HG02885 (cell line): ENCODE data around the gene MAD1L1.
"Not testable (repeated sequence)": the region's sequence is repeated elsewhere in the genome, so short reads cannot be mapped to it uniquely, and the experiment has no call there.

ENCODE experiments used
- ATAC-seq: cut with Tn5 transposase; IDR thresholded peaks from one replicate; pipeline ENCODE4 v1.9.1; 2021; ENCODE audit warnings: mild to moderate bottlenecking; ENCODE audit not compliant: unreplicated experiment, poor library complexity

Gene MAD1L1

DNA sequence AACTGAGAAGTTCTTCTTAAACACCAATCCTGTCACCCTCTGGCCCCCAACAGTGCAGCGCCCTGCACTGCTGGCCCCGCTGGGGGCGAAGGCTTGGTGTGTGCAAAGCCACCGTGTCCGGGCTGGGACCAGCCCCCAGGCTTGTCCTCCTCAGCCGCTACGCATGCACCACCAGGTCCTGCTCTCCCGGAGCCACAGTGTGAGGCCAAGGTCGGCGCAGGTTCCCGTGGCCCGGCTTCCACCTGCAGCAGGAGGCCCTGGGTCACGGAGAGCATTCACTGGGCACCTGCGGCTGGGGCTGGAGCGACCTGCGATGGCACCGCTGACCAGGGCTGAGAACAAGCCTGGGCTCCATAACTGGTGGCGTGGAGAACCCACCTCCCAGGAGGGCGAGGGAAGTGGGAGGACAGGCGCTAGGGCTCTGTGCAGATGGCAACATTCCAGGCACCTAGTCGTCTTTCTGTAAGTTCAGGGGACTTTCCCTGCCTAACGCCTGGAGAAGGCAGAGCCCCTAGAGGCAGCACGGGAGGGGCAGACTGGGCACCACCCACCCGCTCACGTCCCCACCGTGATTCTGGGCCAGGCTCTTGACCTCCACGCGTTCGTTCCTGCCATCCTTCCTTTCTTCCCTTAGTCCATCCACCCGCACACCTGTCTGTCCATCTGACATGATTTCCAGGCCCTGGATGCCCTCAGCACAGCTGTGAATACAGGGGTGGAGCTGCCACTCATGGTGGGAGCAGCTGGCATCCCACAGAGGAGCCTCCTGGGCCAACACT is 291.1 kb downstream of the MAD1L1 start:
- ATAC-seq = no peak

DNA sequence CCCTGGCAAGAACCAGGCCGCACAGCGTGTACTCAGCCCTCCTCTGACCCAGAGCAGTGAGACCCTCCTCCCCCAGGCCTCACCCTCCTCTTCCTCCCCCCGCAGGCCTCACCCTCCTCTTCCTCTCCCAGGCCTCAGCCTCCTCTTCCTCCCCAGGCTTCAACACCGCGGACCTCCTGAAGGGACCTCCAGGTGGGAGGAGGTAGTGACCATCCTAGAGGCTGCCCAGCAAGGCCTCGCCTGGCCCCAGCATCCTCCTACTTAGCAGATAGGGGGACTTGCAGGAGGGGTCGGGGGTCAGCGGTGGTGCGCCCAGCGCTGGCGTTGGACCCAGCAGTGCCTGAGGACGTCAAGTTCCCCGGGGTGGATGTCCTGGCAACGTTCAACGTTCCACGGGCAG is 291.9 kb downstream of the MAD1L1 start:
- ATAC-seq = peak; percentile 20

DNA sequence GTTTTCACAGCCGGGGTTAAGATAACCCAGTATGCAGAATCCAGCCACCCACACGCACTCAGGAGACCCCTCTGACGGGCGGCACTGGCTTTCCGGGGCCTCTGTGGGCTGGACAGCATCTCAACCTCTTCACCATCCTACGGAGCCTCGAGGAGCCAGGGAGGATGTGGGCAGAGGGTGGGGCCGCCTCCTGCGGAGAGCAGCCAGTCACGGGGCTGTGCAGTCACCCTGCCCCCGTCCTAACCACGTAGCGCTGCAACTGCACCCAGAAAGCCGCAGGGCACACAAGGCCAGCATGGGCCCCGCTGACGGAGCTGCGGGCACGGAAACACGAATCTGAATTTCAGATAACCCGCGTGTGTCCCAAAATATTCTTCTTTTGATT is 292.4 kb downstream of the MAD1L1 start:
- peak; percentile 94 for ATAC-seq

DNA sequence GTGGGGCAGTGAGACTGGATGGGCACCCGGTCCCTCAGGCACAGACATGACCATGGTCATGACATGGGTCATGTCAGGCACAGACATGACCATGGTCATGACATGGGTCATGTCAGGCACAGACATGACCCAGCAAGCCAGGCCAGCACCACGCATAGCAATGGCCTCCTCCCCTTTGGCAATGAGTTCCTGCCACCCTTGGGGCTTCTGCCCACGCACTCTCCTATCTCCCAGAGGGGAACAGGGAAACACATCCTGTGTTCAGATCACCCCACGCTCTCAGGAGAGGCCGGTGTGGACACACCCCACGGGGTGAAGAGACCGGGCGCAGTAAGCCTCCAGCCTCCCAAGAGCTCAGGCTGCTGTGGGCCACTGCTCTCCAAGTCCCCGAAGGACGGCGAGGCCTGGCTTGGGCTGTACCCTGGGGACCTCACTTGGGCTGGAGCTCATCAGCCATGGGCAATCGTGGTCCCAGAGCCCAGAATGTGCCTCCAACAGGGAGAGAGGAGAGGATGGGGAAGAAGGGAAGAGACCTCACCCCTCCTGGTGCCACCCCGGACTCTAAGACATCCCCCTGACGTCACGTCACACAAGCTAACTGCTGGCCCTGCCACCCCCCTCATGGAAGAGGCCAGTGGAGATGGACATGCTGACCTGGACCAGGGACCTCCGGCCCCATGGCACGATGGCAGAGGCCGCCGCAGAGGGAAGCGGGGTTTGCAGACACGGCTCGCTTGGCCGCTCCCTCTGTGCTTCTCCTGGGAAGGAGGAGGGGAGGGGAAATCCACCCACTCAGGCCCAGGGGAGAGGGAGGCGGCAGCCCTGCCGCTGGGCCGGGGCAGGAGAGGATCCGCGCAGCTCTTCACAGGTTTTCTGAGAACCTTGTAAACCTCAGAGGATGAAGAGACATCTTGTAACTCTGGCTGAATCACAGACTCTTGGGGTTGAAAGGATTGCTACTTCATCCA is 293.0 kb downstream of the MAD1L1 start:
- peak; percentile 28 for ATAC-seq

DNA sequence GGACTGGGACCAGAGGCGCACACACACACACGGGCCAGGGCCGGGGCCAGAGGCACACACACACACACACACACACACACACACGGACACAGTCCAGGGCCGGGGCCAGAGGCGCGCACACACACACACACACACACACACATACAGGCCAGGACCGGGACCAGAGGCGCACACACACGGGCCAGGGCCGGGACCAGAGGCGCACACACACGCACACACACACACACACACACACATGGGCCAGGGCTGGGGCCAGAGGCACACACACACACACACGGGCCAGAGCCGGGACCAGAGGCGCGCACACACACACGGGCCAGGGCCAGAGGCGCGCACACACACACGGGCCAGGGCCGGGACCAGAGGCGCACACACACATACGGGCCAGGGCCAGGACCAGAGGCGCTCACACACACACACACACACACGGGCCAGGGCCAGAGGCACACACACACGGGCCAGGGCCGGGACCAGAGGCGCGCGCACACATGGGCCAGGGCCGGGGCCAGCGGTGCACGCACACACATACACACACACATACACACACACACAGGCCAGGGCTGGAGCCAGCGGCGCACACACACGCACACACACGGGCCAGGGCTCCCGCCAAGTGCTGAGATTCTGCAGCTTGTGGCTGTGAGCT is 293.8 kb downstream of the MAD1L1 start:
- ATAC-seq = no peak

DNA sequence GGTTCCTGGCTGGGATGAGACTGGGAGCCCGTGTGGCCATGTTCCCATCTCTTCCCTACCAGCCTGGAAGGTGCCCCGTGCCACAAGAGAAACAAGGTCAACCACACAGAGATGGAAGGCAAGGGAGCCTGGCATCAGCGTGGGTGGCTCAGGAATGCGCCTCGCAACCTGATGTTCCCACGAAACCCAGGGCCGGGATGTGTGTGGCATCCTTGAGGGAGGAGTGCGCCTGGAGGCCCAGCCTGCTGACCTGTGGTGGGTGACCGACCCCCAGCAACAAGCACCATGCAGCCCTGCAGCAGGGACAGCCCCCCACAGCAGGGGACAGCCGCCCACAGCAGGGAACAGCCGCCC is 295.5 kb downstream of the MAD1L1 start:
- ATAC-seq = no peak

DNA sequence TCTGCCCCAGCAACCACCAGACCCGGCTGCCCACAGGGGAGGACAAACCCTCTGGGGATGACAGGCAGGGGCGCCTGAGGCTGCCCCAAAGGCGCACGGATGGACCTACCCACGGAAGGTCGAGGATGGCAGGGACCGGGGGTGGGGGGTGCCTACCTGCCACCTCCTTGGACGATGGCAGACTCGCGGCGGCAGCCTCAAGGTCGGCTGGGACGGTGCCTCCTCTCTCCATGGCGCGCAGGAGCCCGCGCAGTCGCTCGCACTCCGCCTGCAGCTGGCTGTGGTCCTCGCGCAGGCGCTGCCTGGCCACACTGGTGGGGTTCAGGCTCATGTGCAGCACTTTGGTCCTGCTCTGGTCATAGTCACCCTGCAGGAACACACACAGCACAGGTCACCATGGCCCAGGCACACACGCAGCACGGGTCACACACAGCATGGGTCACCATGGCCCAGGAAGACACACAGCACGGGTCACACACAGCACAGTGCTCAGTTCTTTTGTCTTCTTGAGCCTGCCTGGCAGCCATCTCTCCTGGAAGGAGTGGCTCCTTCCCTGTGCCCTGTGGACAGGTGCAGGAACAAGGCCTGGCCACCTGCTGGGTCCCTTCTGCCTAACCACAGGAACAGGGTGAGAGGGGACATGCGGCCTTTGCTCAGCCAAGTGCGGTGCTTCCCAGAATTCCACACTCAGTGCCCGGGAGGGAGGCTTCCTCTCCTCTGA is 296.1 kb downstream of the MAD1L1 start:
- no peak for ATAC-seq

DNA sequence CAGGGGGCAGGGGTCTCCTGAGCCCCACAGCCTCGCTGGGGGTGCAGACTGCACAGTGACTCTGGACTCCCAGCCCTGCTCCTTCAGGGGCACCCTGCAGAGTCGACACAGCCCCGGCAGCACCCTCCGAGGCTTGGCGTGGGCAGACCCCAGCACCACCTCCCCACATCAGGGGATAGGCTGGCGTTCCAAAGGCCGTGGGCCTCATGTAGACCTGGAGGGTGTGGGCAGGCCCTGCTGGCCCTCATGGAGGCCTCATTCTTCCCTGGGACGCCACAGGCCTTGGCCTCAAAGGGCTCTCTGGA is 296.8 kb downstream of the MAD1L1 start:
- no peak for ATAC-seq

DNA sequence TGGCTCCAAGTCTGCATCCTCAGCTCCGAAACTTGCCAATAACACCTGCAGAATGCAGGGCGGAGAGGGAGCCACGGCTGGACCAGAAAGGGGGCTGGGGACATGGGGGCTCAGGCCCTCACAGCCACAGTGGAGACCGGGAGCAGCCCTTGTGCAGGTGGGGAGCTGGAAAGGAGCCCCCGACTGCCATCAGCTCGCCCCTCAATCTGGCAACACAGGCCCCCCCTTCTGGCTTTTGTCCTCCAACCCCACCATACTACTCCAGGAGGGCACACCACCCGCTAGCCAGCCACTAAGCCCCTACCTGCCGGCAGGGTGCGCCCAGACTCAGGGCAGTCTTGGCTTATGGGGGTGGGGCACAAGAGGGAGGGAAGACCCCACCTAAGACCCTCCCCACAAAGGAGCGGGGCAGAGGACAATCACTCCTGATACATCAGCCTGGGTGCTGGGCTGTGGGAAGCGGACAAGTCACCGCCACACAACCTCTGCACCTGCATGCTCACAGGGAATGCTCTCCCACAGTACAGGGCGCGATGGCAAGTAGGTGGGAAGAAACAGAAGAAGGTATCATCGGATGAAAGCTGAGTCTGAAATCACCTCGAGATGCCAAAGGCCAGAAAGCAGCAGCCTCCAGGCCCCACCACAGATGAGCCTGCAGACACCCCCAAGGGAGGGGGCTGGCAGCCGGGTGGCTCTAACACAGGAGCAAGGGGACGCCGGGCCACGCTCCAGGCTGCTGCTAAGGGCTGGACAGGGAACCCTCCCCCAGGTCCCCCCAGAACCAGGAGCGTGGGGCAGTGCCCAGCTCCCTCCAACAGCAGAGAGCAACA is 297.4 kb downstream of the MAD1L1 start:
- ATAC-seq = no peak

DNA sequence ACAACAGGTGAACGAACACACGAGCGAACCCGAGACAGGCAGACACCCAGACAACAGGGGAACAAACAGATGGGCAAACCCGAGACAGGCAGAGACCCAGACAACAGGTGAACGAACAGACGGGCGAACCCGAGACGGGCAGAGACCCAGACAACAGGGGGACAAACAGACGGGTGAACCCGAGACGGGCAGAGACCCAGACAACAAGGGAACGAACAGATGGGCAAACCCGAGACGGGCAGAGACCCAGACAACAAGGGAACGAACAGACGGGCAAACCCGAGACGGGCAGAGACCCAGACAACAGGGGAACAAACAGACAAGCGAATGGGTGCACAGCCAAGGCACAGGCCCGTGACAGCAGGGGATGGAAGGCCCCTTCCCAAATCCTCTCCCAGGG is 298.0 kb downstream of the MAD1L1 start:
- no peak for ATAC-seq

DNA sequence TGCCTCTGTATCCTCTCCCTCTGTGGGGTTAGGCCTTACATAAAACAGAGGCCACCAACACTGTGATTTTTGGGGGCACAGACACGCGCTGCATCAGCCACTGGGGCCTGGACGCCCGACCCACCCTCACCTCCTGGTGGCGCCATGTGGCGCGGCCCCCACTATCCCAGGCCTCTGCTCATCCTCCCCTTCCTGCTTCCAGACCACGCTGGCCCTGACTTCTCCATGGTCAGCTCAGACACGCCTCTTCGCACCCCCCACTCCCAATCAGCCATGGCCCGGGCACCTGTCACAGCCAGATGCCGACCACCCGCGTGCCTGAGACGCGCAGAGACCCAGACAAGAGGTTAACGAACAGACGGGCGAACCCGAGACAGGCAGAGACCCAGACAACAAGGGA is 298.7 kb downstream of the MAD1L1 start:
- no peak for ATAC-seq

DNA sequence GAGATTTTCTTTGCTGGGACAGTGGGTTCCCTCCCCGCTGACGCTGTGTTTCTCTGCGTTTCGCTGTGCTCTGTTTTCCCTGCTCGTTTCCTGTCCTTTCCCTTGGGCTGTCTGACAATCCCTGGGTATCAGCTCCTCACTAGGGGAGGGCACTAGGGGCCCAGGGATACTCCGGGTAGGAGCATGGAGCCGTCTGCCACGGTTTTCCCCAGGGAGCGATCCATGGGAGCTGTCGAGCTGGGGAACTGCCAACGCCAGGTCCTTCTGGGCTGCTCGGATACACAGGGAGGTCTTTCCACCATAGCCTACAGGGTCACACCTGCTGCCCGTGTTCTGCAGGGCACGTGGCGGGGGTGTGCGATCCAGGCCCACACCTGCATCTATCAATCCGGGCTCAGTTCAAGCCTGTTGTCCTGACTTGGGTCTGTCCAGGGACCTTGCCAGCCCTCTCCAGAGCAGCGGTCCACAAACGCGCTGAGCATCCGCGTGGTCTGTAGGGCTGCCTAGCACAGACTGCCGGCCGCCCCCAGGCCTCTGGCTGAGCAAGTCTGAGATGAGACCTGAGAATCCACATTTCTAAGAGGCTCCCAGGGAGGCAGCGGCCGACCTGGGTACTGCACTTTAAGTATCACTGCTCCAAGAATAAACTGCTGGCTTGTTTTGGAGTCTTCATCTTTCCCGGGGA is 299.5 kb downstream of the MAD1L1 start:
- no peak for ATAC-seq

DNA sequence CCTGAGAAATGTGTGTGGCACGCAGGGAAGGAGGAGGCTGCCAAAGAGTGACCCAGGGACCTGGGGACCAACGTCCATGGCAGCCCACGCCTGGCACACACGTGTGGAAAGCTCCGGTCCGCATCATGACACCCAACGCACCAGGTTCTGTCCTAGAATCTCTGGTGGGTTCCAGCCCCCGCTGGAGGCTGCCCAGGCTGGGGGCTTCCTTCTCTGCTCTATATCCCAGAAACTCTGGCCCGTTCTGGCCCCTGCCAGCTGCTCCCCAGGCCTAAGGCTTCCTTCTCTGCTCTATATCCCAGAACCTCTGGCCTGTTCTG is 300.8 kb downstream of the MAD1L1 start:
- ATAC-seq = no peak

DNA sequence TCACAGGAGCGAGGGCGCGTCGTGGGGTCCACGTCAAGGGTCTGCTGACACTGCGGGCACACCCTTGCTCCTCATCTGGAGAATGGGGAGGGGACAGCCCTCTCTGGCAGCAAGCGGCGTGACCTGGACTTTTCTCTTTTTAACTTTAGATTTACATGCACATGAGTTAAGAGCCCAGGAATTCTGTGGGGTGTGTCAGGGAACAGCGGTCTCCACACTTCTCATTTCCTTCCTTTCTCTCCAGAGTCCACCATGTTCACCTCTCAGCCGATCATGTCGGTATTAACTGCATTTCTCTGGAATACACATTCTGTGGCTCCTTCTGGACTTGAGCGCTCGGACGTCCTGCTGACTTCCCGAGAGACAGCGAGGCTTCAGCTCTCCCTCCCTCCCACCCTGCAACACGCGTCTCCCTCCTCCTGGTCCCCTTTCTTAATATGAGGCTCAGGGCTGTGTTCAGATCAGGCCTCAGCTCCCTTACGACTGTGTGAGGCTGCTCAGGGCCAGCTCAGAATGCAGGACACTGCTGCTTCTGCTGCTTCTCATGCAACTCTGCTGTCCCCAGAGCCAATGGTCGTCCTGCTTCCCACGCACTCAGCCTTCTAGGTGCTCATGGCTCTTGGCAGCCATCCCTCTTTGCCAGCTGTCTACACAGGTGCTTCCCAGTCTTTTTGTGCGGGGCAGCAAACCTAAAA is 301.3 kb downstream of the MAD1L1 start:
- no peak for ATAC-seq

DNA sequence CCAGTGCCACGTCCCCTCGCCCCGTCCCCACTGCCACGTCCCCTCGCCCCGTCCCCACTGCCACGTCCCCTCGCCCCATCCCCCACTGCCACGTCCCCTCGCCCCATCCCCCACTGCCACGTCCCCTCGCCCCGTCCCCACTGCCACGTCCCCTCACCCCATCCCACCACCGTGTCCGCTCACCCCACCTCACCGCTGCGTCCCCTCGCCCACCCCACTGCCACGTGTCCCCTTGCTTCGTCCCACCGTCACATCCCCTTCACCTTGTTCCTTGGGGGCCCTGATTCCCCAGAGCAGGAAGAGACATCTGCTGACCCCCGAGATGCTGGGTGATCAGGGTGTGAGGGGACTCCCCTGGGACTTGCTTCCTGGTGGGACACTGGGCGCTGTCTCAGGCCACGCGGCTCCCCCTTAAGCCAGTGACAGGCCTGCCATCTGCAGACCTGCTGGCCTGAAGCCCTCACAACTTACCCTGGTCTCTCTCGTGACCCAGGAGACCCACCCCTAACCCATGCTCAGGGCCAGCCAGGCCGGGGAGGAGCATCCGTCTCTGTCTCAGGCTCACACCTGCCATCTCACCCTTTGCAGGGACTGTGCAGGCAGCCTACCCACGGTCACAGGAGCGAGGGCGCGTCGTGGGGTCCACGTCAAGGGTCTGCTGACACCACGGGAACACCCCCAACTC is 302.2 kb downstream of the MAD1L1 start:
- ATAC-seq = no peak

DNA sequence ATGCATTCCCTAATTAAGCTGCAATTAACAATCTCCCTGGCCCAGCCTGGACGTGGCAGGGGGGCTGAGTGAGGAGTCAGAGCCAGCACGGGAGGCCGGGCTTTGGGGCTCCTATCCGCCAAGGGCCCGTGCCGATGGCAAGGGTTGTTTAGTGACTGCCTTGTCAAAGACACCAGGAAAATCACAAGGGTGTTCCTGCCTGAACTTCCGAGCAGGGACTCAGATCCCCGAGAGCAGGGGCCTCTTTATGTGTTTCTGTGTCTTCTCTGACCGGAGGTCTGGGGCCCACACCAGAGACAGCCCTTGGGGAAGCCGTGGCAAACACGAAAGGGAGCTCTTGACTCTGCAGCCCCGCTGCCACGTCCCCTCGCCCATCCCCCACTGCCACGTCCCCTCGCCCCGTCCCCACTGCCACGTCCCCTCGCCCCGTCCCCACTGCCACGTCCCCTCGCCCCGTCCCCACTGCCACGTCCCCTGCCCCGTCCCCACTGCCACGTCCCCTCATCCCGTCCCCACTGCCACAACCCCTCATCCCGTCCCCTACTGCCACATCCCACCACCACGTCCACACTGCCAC is 303.3 kb downstream of the MAD1L1 start:
- ATAC-seq = not testable (repeated sequence)

DNA sequence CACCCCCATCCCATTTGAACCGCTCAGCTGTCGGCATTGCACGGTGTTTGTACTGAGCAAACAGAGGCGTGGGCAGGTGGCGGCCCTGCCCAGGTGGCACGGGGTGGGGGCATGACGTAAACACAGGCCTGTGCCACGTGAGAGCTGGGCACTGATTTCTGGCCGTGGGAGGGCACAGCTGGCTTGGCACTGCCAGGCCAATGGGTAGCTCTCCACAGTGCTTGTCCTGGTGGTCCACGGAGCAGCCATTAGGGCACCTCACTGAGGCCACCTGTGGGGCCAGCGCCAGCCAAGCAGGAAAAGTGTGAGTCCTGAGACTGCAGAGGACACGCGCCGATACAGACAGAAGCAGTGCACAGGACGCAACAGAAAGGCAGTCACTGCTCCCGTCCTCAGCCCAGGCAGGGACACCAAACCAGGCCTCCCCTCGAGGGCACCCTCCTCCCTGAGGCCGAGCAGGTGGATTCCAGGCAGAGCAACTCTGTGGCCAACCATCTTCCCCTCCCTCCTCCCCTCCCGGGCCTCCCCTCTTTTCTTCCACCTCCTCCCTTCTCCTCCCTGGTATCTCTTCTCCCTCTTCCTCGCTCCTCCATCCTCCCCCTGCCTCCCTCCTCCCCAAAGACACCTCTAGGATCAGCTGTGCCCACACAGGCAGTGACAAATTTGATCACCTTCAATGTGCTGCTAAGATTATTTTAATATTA is 303.9 kb downstream of the MAD1L1 start:
- no peak for ATAC-seq
